GM23248 (cell line): ENCODE measurements around the gene PA2G4.

Experiments
- EZH2 ChIP-seq: fragments of 200-600 bp; sonication (generic); IDR thresholded peaks from 2 replicates; pipeline ENCODE4 v1.6.1; 2018; ENCODE audit warnings: antibody characterized with exemption, mild to moderate bottlenecking; ENCODE audit not compliant: insufficient read depth, poor library complexity, severe bottlenecking
- EZH2phosphoT487 ChIP-seq: fragments of 200-600 bp; sonication (generic); IDR thresholded peaks from 2 replicates; pipeline ENCODE4 v1.6.1; 2018; ENCODE audit warnings: antibody characterized with exemption, moderate library complexity, mild to moderate bottlenecking, low read depth; ENCODE audit not compliant: insufficient read depth

- TF ChIP-seq EZH2phosphoT487: no peak
- TF ChIP-seq EZH2: no peak
Measured at GRCh38 chr12:56105609-56105902, 1.2 kb downstream of the PA2G4 start.
